Retinal pigment epithelial cell (primary cell): ENCODE measurements around the gene HEMGN.

Experiments used
- DNase-seq: peaks from one replicate; pipeline ENCODE4 v3.0.0-alpha.2; 2010; ENCODE audit warnings: low read depth
- H3K4me3 ChIP-seq: 2 replicates; pipeline ENCODE4 v1.5.1; 2011; ENCODE audit warnings: mild to moderate bottlenecking, low read length, control low read depth, moderate library complexity
- TF ChIP-seq, protein P1 (sequence below): conservative IDR thresholded peaks from 2 replicates; pipeline ENCODE4 v1.5.1; 2011; ENCODE audit warnings: low read depth, low read length, control low read depth, inconsistent platforms

The HEMGN gene, protein sequence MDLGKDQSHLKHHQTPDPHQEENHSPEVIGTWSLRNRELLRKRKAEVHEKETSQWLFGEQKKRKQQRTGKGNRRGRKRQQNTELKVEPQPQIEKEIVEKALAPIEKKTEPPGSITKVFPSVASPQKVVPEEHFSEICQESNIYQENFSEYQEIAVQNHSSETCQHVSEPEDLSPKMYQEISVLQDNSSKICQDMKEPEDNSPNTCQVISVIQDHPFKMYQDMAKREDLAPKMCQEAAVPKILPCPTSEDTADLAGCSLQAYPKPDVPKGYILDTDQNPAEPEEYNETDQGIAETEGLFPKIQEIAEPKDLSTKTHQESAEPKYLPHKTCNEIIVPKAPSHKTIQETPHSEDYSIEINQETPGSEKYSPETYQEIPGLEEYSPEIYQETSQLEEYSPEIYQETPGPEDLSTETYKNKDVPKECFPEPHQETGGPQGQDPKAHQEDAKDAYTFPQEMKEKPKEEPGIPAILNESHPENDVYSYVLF

DNA sequence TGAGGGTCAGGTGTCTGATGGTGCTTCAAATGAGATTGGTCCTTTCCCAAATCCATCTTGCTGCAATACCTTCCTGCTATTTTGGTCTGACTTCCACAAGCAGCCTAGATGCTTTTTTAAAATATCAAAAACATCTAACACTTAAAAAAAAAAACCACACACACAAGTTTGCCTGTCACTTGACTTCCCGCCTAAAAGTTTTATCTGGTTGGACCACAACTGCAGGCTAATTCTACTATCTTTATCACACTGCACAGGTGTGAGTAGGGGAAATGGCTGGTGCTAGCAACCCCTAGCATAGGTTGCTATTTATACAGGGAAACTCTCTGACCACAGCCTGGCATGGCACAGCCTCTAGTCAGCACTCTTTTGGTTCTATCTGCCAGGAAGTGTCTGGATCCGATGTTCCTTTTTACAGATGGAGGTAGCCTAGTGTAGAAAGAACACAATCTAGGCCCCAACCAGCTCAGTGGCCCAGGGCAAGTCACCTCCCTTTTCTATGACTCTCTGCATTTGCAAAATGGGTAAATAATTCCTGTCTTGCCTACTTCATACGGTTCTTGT, at the start of gene HEMGN:
Gene HEMGN (minus strand): TSS at position 92 of the 564 bp plus-strand sequence. CDS start 36 bp downstream, at position 56.
- no peak within 1 kb of the TSS for H3K4me3 ChIP-seq
- TF ChIP-seq, protein P1, sequence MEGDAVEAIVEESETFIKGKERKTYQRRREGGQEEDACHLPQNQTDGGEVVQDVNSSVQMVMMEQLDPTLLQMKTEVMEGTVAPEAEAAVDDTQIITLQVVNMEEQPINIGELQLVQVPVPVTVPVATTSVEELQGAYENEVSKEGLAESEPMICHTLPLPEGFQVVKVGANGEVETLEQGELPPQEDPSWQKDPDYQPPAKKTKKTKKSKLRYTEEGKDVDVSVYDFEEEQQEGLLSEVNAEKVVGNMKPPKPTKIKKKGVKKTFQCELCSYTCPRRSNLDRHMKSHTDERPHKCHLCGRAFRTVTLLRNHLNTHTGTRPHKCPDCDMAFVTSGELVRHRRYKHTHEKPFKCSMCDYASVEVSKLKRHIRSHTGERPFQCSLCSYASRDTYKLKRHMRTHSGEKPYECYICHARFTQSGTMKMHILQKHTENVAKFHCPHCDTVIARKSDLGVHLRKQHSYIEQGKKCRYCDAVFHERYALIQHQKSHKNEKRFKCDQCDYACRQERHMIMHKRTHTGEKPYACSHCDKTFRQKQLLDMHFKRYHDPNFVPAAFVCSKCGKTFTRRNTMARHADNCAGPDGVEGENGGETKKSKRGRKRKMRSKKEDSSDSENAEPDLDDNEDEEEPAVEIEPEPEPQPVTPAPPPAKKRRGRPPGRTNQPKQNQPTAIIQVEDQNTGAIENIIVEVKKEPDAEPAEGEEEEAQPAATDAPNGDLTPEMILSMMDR, result no peak
- no peak for DNase-seq

DNA sequence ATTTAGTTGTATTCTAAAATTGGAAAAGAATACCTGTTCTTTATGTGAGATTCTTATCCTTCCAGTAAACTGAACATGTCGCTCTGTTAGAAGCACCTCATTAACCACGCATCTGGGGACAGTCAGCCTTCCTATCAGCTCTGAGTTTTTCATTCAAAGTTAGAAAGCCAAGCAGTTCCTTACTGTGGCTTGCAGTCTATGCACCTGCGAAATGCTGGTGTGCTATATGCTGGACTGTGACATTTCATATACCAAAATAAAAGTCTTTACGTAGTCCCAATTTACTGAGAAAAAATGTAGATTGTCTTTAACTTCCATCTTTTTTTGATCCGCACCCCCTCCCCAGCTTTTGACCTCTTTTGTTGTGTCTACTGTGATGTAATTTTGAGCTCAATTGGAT, 49.5 kb upstream of the HEMGN start:
- no peak overlapping the region for H3K4me3 ChIP-seq
- no peak for DNase-seq
- TF ChIP-seq, protein P1, result no peak

DNA sequence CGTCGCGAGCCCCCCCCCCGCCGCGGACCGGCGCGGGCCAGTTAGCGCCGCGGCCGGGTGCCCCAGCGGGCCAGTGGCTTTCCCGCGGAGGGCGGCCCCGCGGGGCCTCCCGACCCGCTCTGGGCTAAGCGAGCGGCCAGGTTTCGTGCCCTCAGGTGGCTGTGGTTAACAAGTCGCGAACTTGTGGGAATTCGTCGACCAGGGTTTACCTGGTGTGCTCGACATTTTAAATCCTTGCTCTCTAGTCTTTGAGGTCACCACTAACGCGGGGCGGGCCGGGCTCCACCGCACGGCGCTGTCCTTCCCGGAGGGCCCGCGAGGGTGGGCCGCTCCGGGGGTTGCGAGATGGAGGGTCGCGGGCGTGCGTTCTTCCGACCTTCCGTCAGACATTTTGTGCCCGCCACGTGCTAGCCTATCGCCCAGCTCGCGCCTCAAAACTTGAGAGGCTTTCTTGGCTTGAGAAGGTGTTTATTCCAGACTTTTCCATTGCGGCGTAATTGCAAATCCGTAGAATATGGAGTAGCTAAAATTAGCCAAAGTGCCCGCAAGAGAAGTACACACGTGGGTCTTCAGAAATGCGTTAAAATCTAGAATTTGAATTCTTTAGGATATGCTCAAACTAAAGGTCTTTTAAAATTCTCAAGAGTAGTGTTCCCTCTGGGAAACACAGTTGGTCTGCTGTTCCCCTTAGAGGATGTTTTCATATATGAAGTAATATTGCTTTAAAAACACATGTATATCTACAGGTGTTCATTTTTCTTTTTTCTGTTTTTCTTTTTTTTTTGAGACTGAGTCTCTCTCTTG, 47.3 kb upstream of the HEMGN start:
- no peak for DNase-seq
- peak overlapping the region; percentile 26 for H3K4me3 ChIP-seq

DNA sequence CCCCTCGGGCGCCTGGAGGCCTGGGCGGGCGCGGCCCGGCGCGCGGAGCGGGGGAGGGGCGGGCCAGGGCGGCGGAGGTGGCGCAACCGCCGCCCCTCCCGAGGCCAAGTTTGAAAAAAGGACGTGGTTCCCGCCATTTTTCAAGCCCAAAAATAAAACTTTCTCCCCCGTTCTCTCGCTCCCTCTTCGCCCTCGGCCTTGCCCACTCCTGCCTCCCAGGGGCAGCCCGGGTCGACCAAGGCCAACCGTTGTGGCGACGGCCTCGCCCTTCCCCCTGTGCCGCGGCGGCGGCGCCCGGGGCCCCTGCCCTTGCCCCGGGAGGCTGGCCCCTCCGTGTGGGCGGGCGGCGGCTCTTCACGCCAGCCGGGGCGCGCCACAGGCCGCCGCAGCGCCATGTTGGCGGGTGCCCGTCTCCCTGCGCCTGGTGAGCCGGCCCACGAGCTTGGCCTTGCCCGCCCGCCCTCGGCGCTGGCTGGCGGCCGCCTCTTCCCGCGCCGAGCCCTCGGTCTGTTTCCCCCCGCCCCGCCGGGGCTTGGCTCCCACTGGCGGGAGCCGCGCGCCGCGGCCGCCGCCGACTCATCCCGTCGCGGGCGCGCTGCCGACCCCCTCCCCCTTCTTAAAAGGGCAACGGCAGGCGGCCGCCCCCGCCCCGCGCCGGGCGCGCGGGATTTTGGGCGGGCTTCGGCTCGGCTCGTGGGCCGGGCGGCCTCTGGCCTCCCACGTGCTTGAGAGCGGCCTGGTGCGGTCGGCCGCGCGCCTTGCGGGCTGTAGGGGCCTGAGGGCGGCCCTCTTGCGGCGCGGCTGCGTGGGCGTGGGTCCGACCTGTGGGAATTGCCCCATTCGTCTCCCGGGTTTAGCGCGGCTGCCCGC, 46.5 kb upstream of the HEMGN start:
- TF ChIP-seq, protein P1, result no peak
- H3K4me3 ChIP-seq, result peak overlapping the region; percentile 78
- no peak for DNase-seq

More for the DNA sequence above, 47.3 kb upstream of the HEMGN start:
- TF ChIP-seq, protein P1, result no peak

- no peak for DNase-seq
- H3K4me3 ChIP-seq, result peak overlapping the region; percentile 78
- TF ChIP-seq, protein P1, result no peak
Measured at GRCh38 chr9:97983589-97984187, 45.7 kb upstream of the HEMGN start.
